ENCODE results near the gene OSM.

The OSM gene

DNA sequence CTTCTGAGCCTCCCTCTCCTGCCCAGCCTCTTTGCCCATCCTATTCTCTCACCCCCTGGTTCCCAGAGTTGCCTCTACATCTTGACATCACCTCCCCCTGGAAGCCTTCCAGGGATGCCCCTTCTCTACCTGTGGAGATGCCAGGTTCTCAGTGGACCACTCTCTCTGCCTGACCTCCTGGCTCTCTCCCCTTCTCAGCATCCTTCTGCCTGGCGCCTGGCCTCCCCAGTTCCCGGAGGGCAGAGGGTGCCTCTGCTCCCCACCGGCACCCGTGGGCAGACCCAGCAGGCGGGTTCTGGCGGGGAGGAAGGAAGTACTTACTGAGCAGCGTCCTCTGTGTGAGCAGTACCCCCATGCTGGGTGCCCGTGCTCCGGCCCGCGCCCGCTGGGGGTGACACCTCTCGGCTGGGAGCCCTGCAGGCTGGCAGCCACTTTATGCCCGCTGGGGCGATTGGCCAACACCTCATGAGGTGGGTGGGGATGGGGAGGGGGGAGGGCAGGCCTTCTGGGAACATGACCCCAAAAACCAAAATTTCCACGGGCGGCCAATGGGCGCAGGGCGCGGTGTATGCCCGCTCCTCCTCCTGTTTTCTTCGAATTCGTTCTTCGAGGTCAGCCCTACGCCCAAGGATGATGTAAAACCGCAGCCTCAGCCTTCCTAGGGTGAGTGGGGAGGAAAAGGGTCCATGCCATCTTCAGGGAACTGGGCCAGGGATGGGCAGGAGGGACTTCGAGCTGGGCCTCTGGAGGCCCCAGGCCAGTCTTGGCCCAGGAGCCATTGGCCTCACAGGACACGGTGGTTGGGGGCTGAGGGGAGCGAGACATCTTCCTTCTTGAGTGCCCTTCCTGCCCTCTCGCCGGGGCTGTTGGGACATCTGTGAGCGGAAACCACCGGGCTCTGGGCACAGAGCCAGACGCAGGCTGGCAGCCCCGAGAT is at the start of gene OSM:
TSS of gene OSM (minus strand) at position 407 of the 937 bp plus-strand sequence. CDS start at position 355, 52 bp downstream.
- peak; percentile 48 to 67 (median 52) for DNase-seq (ENCODE audit: low read depth in 3 of 3)

DNA sequence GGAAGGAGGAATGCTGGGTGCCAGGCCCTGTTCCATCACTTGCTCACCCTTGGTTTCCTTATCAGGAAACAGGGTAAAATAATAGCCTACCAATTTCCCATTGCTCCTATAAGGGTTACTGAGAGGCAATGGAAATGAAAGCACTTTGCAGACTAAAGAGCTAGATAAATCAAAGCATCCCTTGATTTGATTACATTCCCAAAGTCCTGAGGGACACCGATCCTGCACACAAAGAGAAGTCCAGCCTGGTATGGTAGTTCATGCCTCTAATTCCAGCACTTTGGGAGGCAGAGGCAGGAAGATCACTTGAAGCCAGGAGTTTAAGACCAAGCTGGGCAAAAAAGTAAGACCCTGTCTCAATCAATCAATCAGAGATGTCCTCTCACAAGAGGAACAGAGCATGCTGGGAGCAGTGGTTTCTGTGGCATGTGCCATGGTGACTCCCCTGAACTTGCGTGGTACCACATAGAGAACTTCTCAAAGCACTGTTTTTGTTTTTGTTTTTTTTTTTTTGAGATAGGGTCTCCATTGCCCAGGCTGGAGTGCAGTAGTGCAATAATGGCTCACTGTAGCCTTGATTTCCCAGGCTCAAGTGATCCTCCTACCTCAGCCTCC is 49.4 kb upstream of the OSM start:
- DNase-seq (ENCODE audit: low read depth in 3 of 3): no peak

DNA sequence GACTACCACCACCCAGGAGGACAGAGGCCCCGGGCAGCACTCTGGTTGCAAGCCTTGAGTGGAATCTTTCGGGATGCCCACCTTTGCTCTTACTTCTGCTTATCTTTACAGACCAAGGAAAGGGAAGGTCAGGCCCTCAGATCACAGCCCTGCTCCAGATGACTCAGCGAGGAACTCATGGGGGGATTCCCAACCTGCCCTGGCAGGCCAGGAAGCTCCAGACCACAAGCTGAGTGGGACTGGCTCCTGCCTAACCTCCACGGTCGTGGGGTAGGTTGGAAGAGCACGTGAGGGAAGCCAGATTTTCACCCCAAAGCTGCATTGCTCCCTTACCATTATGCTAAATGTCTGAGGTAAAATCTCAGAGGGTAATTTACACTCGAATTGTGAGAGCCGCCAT is 48.3 kb upstream of the OSM start:
- no peak for DNase-seq (ENCODE audit: low read depth in 3 of 3)

DNA sequence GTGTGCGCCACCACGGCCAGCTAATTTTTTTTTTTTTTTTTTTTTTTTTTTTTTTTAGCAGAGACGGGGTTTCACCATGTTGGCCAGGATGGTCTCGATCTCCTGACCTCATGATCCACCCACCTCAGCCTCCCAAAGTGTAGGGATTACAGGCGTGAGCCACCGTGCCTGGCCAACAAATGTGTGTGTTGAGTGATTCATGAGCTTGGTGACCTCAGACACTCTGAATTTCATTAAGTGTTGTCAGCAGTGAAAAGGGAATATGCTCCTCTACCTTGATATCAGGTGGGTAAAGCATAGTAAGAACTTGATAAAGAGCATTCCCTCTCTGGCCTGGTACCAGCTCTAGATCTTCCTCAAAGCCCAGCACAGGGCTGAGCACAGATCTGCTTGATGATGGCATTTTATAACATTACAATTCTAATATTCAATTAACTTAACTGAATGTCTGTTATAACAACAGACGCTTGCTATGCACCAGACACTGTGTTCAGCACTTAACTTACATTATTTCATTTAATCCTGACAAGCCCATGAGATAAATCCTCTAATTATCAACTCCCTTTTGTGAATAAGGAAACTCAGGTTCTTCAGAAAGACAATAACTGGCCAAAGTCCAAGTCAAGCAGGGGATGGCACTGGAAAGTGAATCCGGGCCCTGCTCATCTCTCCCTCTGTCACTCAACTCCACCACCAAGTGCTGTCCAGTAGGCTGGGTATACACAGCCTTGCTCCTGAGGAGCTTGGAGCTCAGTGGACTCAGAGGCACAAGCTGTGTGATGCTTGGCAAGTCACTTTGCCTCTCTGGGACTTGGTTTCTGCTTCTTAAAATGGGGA is 47.1 kb upstream of the OSM start:
- DNase-seq (ENCODE audit: low read depth in 3 of 3): no peak

DNA sequence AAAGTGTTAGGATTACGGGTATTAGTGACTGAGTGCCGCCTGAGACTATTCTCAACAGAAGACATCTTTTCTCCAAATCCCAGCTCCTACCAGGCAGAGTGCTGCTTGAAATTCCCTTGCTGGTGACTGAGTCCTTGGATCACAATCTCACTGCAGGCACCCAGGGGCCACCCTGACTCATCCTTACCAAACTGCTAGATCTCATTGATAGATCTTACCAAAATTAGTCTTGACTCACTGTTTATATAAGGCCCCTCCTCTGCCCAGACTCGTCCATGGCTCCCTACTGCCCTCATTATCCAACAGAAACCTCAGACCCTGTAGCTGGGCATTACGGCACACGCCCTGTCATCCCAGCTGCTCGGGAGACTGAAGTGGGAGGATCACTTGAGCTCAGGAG is 45.4 kb upstream of the OSM start:
- no peak for DNase-seq (ENCODE audit: low read depth in 3 of 3)

DNA sequence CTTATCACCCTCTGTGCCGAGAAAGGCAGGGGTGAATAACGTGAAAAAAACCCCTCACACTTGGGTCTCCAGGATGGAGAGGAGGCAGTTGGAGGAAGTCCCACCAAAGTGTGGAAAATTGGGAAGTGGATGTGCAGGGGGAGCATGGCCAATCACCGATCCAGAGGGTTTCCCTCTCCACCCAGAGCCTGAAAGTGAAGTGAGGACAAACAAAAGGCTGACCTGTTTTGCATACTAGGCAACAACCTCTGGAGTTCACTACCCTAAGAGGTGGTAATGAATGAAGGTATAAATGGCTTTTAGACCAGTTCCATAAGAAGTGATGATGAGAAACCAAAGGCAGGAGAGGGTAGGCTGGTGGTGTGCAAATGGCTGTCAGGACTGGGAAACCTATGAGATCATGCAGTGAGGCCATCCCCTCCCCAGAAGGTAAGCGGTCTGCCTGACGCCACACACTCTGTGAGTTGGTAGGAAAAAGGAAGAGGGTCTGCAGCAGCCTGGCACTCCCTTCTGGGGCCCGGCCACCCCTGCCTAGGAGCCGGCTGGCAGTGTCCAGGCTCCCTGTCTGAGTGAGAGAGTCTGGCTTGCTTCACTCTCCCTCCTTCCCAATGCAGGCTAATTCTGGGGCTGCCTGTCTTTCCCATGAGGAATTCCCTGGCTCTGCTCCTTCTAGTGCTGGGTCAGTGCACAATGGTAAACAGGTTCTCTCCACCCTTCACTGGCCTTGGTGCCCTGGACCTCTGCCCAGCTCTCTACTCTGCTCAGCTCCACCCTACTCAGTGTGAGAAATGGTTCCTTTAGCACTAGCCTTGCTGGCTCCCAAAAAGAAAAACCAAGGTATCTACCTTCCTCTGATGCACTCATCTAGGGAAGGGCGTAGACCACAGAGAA is 44.5 kb upstream of the OSM start:
- DNase-seq (ENCODE audit: low read depth in 3 of 3): no peak

DNA sequence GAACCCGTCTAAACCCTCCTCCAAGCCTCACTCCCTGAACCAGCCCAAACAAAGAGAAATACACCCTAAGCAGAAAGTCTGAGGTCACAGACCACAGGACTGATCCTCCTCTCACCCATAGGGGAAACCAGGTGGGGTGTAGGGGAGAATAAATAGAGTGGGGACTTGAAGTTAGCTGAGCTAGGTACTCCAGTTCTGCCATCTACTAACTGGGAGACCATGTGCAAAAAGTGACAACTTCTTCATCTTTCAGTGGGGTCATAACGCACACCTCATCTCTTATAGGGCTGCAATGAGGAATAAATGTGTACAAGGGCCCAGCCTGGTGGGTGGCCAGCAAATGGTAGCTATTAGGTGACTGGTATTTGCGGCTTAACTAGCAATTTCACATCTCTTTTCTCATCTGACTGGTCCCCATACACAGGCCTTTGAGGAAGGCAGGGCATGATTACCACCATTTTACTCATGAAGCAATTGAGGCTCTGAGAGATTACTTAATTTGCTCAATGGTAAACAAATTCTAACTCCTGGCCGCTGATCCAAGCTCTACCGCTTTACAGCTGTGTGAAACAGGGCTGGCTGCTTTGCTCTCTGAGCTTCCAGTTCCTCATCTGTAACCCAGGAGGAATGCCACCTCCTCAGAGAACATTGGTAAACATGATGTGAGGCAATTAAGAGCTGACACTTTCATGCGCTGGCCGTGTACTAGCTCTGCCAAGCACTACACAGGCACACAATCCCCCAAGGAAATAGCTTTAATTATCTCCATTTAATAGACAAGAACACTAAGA is 43.5 kb upstream of the OSM start:
- DNase-seq (ENCODE audit: low read depth in 3 of 3): no peak

DNA sequence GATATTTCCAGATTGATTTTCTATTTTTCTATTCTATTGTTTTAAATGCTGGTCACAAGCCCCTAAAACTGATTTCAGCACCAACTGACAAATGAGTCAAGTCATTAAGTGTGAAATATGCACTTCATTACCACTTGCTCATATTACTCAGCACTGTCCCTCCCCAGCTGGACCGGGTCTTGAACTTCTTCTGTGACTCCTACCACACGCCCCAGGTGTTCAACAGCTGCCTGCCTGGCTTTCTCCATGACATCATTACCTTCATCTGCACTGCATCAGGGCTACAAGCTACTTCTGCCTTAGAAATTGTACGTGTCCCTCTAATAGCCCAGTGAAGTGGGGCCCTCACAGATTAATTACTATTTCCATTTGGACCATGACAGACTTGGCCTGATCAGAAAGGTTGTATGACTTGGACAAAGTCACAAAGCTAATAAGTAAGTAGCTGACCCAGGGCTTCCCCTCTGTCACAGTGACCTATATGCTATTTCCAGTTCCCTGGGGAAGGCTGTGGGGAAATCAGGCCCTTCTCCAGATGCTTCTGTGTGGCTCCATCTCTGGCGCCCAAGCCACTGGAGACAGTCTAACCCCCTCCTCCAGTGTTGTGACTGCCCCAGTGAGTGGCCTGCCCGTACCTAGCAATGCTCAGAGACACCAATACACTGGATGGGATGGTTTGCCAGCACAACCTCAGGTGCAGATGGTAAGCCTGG is 42.0 kb upstream of the OSM start:
- no peak for DNase-seq (ENCODE audit: low read depth in 3 of 3)

DNA sequence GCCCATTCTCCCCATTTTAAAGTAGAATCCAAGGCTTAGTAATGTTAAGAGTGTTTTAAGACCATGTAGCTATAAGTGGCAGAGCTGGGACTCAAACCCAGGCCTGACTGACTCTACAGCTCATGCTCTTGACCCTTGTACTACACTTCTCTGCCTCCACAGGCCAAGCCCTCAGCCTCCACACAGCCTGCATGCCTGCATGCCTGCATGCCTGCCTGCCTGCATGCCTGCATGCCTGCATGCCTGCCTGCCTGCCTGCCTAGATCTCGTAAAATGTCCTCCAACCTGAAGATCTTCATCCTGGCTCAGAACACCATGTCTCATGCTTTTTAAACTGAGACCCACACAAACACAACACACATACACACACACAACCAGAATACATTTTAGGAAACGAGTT is 41.4 kb upstream of the OSM start:
- DNase-seq (ENCODE audit: low read depth in 3 of 3): no peak

DNA sequence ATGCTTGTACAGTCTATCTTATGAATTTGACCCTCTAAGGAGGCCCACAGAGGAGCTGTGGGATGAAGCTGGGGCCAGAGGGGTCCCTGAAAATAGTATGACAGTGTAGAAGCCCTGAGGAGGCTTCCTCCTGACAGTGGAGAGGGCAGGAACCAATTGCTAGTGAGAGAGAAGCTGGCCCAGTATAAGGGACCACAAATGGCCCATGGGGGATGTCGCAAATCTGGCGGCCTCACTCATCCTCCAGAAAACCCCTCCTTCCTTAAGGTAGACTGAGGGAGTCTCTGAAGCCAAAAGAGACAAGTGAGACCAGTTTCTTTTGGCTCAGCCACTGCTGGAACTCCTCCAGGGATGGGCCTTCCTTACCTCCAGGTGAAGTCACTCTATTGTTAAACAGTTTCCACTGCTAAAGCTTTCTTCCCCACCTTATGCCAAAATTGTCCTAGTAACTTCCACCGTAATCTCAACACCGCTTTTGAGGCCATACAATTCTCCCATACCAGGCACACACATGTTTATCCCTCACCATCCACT is 40.5 kb upstream of the OSM start:
- no peak for DNase-seq (ENCODE audit: low read depth in 3 of 3)

DNA sequence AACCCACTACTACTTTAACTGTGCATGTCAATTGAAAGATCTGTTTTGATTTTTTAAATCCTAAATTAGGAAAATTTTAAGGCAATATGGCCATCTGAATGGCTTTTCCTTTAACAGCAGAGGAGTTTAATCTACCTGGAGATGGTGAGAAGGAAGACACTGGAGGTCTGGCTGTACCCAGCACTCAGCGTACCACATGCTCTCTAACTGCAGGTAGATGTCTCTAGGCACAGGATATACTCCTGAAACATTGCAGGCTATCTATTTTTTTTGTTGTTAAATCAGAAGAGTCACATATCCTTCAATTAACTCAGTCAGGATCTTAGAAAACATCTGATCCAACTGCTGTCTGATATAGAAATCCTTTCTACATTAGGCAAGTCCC is 40.0 kb upstream of the OSM start:
- no peak for DNase-seq (ENCODE audit: low read depth in 3 of 3)

DNA sequence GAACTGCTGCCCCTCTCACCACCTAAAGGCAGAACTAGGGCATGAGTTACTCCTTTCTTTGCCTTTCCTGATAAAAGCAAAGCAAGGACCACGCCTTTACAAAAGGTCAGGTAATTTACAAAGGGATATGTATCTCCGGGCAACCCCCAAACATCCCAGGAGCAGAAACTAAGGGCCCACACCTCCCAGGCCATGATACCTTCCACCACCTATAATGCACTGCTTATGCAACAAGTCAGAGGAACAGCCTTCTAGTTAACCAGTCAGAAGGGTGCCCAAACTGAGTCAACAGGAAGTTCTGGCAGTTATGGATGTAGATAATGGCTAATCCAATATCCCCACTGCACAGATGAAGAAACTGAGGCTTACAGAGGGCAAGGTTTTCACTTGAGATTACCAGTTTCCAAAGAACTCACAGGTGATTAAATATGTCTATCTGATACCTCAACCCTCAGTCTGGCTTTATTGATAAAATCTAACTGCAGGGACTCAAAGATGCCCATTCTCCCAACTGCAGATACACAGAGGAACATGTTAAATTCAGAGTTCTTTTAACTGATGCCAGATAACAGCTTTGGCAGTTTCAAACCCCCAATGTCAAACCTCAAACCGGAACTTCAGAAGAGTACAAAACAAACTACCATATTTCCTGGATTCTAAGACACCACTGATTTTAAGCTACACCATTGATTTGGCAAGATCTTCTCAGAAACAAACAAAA is 39.4 kb upstream of the OSM start:
- DNase-seq (ENCODE audit: low read depth in 3 of 3): no peak

DNA sequence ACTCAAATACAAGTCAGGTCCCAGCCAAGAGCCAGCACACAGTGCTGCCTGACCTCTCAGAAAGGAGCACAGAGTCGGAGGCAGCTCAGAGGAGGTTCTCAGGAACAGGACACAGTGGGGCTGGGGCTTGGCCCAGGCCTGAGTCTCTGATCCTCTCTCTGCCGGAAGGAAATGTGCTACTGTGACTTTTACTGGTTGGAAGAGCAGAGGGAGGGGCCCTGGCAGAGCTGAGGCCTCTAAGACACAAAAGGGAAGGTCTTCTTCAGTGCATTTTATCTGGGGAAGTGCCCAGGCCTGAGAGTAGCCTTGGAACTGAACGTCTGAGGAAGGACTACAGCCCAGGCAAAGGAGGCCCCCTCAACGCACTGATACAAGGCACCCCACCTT is 38.9 kb upstream of the OSM start:
- DNase-seq (ENCODE audit: low read depth in 3 of 3): no peak

DNA sequence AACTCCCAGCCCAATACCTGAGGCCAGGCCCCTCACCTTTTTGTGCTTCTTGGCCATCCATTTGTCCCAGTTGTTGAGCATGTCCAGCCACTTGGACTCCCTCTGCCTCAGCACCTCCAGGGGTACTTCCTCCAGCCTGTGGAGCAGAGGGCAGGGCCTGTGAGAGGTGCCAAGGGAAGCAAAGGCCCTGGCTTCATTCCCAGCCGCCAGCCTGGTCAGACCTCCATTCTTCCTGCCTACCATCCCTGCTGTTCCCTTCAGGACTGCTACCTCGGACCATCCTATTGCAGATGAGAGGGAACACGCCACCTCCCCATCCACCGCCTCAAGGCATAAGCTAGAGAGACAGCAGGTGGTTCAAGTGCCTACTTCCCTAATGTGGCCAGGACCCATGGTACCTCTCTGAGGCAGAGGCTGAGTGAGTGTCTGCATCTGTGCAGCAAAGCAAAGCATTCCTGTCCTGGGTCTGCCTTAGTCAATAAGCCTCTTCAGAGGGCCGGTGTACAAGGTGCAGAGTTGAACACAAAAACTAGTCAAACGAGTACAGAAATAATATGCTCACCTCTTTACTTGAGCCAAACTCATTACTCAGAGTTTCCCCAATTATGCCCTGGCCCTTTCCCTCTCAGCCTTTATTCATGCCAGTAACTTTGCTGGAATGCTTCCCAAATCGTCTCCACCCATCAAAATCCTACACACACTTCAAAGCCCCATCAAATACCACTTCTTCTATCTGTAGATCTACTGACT is 38.0 kb upstream of the OSM start:
- DNase-seq (ENCODE audit: low read depth in 3 of 3): no peak

DNA sequence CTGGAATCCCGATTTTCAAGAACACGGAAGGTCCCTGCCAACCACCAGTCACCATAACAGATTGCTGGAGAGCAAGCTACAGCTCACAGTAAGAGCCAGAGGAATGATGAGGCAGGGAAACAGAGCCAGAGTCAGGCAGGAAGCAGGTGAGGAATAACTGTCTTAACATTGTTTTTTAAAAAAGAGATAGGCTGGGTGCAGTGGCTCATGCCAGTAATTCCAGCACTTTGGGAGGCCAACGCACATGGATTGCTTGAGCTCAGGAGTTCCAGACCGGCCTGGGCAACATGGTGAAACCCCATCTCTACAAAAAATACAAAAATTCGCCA is 36.1 kb upstream of the OSM start:
- DNase-seq (ENCODE audit: low read depth in 3 of 3): no peak

DNA sequence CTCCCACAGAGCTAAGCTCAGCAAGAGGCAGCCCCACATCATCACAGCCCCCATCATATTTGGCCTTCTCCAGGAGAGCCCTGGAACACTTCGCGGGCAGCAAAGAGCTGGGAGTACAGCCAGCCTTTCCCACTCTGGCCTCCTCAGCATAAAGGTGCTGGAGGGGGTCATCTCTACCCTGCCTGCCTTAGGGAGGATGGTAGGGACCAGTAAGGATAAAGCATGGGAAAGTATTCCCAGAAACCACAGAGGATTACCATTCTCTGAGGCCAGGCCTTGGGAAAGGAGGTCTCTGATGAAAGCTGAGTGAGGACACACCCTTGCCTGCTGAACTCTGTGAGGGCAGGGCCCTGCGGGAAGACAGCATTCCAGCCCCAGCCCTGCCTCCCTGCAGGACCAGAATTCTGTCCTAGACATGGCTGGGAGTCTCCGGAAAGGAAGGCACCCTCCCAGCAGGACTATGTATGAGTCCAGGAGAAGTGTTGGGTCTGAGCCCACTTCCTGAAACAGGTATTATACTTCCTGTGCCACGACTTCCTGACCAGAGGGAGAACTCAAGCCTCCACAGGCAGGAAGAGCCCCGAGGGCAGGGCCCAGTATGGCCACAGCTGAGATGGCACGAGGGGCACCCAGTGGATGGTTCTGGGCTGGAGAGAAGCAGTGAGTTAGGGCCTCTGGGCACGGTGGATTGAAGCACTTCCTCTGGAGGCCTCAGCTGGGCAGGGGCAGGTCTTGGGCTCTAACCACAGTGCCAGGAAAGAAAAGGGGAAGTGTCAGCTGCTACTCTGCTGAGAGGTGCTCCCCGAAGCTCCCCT is 35.6 kb upstream of the OSM start:
- no peak for DNase-seq (ENCODE audit: low read depth in 3 of 3)

DNA sequence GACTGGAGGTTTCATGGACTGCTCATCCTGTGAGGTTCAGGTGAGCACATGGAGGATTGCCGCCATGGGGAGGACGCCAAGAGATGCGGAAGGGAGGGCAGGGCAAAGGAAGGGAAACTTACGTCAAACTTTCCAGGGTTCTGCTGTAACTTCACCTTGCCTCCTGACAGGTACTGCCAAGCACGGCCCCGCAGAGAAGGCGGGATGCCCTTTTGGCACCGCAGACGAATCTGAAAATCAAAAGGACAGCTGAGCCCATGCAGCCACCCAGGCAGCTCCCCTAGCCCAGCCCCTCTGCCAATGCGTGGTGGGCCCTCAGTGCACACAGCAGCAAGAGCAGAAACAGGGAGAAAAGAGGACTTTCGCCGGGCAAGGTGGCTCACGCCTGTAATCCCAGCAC is 32.7 kb upstream of the OSM start:
- no peak for DNase-seq (ENCODE audit: low read depth in 3 of 3)

Measured in stimulated activated CD4-positive, alpha-beta T cell treated with anti-CD3 and anti-CD28 coated beads, TNF-alpha, amount 100 ng/mL, for 48 hours (primary cell).